ENCODE measurements around the gene SNAPC2.

Gene SNAPC2, protein sequence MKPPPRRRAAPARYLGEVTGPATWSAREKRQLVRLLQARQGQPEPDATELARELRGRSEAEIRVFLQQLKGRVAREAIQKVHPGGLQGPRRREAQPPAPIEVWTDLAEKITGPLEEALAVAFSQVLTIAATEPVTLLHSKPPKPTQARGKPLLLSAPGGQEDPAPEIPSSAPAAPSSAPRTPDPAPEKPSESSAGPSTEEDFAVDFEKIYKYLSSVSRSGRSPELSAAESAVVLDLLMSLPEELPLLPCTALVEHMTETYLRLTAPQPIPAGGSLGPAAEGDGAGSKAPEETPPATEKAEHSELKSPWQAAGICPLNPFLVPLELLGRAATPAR

DNA sequence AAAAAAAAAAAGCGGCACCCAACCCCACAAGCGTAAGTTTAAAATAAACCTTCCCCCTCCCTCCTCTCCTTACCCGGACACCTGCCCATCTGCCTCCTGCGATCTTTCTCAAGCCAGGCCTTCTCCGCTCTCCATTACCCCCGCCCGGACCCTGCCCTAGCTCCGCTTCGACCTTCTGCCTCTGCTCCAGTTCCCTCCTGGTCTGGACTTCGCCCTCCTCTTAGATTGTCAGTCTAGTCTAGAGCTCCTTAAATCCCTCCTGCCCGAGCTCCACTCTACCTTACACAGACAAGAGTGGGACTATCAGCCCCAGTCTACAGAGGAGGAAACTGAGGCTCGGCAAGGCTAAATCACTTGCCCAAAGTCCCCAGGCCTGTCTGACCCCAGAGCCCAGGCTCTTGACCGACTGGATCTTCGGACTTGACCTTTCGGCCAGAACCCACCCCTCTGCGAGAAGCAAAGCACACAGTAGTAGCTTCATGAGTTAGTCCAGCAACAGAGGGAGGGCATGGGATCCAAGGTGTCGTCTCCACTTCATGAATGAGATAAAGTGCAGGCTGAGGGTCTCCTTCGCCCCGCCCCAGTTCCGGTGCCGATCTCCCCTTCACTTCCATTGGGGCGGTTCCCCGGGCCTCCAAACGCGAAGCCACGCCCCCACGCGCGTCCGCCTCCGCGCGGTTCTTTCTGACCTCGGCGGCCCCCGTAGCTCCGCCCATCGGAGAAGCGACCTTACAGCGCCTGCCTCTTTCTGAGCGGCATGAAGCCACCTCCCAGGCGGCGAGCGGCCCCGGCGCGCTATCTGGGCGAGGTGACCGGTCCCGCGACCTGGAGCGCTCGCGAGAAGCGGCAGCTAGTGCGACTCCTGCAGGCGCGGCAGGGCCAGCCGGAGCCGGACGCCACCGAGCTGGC lies at the start of gene SNAPC2:
SNAPC2 (plus strand) TSS at position 729 of the 909 bp plus-strand sequence; CDS start at position 758, 29 bp downstream.
- peaks cover 22% of the 10 kb centered on the region for H3K4me1 Mint-ChIP-seq
- H3K27ac Mint-ChIP-seq = peak within 1 kb of the TSS; percentile 63
- DNase-seq (ENCODE audit: low spot score in 2 of 2) = peak in 1 of 2 donors; percentile 97
- peak; percentile 67 for ATAC-seq (ENCODE audit: low read depth)
- peaks cover 7% of the 10 kb centered on the region for H3K36me3 Mint-ChIP-seq
- H3K9me3 Mint-ChIP-seq = no peaks in the 10 kb centered on the region
- peak within 1 kb of the TSS; percentile 92 for H3K4me3 Mint-ChIP-seq
- peaks cover 8% of the 10 kb centered on the region for H3K27me3 Mint-ChIP-seq

DNA sequence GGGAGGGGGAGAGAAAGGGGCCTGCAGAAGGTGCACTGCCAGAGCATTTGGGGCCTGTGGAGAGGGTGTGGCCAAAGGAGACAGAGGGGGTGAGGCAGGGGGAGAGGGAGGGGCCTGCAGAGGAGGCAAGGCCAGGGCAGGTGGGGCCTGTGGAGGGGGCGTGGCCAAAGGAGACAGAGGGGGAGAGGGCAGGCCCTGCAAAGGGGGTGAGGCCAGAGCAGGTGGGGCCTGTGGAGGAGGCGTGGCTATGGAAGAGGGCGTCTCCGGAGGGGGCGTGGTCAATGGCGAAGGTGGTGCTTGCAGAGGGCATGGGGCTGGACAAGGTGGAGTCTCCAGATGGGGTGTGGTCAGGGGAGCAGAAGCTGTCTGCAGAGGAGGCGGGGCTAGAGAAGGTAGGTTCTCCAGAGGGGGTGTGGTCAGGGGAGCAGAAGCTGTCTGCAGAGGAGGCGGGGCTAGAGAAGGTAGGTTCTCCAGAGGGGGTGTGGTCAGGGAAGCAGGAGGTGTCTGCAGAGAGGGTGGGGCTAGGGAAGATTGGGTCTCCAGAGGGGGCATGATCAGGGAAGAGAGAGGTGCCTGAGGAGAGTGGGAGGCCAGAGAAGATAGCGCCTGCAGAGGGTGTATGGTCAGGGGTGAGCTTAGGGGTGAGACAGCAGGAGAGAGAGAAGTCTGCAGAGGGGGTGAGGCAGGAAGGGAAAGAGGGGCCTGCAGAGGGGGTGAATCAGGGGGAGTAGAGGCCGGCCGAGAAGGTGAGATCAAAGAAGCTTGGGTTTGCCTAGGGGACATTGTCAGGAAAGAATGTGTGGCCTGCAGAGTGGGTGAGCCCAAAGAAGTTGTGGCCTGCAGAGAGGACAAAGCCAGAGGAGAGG lies 49.3 kb upstream of the SNAPC2 start:
- ATAC-seq (ENCODE audit: low read depth) = no peak
- Mint-ChIP-seq H3K27ac (no peak overlapping the region), H3K4me1 (peaks cover 29% of the 10 kb centered on the region)

DNA sequence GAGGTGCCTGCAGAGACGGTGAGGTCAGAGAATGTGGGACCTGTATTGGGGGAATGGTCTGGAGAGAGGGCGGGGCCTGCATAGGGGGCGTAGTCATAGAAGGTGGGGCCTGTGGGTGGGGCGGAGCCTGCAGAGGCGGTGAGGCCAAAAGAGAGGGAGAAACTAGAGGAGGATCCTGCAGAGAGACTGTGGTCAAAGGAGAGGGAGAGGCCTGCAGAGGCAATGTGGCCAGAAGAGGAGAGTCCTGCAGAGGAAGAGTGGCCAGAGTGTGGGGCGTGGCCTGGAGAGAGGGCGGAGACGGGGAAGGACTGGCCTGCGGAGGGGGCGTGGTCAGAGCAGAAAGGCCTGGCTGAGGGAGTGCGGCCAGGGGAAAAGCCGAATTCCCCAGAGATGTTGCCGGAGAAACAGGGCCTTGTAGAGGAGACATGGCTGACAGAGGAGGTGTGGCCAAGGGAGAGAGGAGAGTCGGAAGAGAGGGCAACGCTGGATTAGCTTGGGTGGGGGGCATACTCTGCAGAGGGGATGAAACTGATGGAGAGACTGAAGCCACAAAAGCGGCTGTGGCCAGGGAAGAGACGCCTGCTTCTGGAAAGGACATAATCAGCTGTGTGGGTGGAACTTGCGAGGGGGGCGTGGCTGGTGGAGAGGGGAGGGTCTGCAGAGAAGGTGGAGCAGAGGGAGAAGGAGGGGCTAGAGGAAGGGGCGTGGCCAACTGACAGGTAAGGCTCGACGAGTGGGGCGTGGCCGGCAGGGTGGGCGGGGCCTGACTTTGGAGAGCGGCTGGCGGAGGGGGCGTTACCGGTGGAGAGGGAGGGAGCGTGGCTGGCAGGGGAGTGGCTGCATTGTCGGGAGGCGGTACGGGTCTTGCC lies 48.5 kb upstream of the SNAPC2 start:
- DNase-seq (ENCODE audit: low spot score in 2 of 2) = peak; percentile 72 to 73
- Mint-ChIP-seq H3K36me3 (peaks cover 5% of the 10 kb centered on the region), H3K4me3 (peak overlapping the region; percentile 19), H3K27ac (no peak overlapping the region), H3K4me1 (peaks cover 29% of the 10 kb centered on the region), H3K27me3 (peaks cover 33% of the 10 kb centered on the region), H3K9me3 (peaks cover 7% of the 10 kb centered on the region)
- peak; percentile 5 for ATAC-seq (ENCODE audit: low read depth)

More for the DNA sequence above, 49.3 kb upstream of the SNAPC2 start:
- peaks cover 5% of the 10 kb centered on the region for H3K36me3 Mint-ChIP-seq
- DNase-seq (ENCODE audit: low spot score in 2 of 2) = peak in 1 of 2 donors; percentile 44
- H3K27me3 Mint-ChIP-seq = peaks cover 31% of the 10 kb centered on the region
- H3K4me3 Mint-ChIP-seq = peak overlapping the region; percentile 59
- H3K9me3 Mint-ChIP-seq = peaks cover 7% of the 10 kb centered on the region

GRCh38 chr19:7872306-7873204 lies 47.6 kb upstream of the SNAPC2 start:
- H3K9me3 Mint-ChIP-seq = peaks cover 7% of the 10 kb centered on the region
- peaks cover 27% of the 10 kb centered on the region for H3K27me3 Mint-ChIP-seq
- no peak for DNase-seq (ENCODE audit: low spot score in 2 of 2)
- H3K36me3 Mint-ChIP-seq = peaks cover 5% of the 10 kb centered on the region
- peaks cover 29% of the 10 kb centered on the region for H3K4me1 Mint-ChIP-seq
- H3K27ac Mint-ChIP-seq = no peak overlapping the region
- H3K4me3 Mint-ChIP-seq = peak overlapping the region; percentile 19
- ATAC-seq (ENCODE audit: low read depth) = no peak

- H3K27ac Mint-ChIP-seq = no peak overlapping the region
- peaks cover 26% of the 10 kb centered on the region for H3K27me3 Mint-ChIP-seq
- H3K36me3 Mint-ChIP-seq = peaks cover 5% of the 10 kb centered on the region
- H3K9me3 Mint-ChIP-seq = peaks cover 7% of the 10 kb centered on the region
- ATAC-seq (ENCODE audit: low read depth) (no peak), DNase-seq (ENCODE audit: low spot score in 2 of 2) (no peak)
- peak overlapping the region; percentile 39 for H3K4me3 Mint-ChIP-seq
- H3K4me1 Mint-ChIP-seq = peaks cover 28% of the 10 kb centered on the region
Measured at GRCh38 chr19:7873304-7874075, 46.6 kb upstream of the SNAPC2 start.

DNA sequence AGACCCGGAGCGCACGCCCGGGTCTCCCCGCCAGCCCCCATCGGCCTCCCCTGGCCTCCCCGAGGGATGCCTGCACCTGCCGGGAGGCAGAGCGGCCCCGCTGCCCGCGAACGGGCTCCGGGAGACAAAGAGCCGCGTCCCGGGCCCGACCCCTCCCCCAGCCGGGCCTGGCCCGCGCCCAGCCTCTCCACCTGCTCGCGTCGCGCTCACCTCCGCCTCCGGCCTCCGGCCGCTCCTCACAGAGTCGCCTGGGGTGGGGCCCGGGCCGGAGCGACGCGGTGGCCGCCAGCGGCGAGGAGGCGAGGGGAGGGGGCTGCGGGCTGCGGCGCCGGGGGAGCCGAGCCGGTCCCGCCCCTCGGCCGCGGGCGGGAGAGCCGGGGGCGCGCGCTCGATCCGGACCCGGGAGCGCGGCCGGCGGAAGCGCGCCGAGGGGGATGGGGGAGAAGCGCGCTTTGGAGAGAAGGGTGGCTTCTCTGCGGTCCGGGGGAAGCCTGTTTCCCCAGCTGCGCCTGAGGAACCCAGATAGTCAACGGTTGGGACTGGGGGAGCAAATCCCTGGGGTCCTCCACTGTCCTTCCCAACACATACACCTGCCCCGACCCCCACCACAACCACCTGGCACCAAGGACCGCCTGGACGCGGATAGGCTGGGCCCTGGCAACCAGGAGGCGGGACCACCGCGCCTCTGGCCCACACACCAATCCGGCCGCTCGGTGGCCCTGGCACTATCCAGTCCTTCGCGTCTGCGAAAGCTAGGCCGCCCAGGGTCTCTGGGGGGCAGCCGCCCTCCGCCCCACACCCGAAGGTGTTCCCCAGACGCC lies 45.9 kb upstream of the SNAPC2 start, which contains the start of gene PRR36:
PRR36 (minus strand) TSS at position 315 of the 821 bp plus-strand sequence. CDS start 701 bp downstream, outside the sequence.
- Mint-ChIP-seq H3K27me3 (peaks cover 26% of the 10 kb centered on the region), H3K4me1 (peaks cover 23% of the 10 kb centered on the region), H3K9me3 (peaks cover 7% of the 10 kb centered on the region), H3K36me3 (peaks cover 5% of the 10 kb centered on the region), H3K27ac (no peak within 1 kb of the TSS), H3K4me3 (peak within 1 kb of the TSS; percentile 39)
- ATAC-seq (ENCODE audit: low read depth) = no peak
- peak in 1 of 2 donors; percentile 47 for DNase-seq (ENCODE audit: low spot score in 2 of 2)

DNA sequence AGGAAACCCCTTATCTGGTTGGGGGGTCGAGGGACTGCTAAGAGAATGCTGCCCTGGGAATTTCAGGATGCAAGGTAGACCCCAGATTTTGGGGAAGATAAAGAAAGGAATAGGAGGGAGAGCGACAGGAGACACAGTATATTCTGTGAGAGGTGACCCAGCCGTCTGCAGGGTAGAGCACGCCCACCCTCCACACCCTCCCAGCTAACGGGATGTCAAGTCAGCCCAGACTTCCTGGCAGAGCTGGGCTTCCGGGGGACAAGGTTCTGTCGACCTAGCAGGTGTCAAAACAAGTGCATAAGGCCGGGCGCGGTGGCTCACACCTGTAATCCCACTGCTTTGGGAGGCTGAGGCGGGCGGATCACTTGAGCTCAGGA lies 45.3 kb upstream of the SNAPC2 start:
- DNase-seq (ENCODE audit: low spot score in 2 of 2) (no peak), ATAC-seq (ENCODE audit: low read depth) (no peak)
- H3K36me3 Mint-ChIP-seq = peaks cover 5% of the 10 kb centered on the region
- H3K4me3 Mint-ChIP-seq = no peak overlapping the region
- peaks cover 7% of the 10 kb centered on the region for H3K9me3 Mint-ChIP-seq
- H3K27ac Mint-ChIP-seq = no peak overlapping the region
- peaks cover 23% of the 10 kb centered on the region for H3K4me1 Mint-ChIP-seq
- peaks cover 26% of the 10 kb centered on the region for H3K27me3 Mint-ChIP-seq

DNA sequence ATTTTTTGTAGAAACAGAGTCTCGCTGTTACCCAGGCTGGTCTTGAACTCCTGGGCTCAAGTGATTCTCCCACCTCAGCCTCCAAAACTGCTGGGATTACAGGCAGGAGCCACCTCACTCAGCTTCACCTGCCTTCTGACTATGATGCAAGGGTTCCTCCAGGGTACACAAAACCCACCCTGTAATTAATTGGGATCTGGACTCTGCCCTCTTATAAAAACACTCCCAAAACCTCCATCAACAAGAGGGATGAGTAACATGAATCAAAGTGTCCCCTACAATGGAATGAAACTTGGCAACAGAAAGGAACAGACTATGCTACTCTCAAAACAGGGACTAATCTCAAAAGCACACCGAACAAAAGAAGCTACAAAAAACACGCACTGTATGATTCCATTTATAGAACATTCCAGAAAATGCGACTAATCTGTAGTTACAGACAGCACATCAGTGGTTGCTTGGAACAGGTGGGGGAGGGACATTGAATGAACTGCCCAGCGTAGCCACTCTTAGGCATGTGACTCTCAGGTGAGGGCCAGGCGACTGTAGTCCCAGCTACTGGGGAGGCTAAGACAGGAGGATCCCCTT lies 42.8 kb upstream of the SNAPC2 start:
- peaks cover 11% of the 10 kb centered on the region for H3K27me3 Mint-ChIP-seq
- DNase-seq (ENCODE audit: low spot score in 2 of 2) = no peak
- H3K27ac Mint-ChIP-seq = no peak overlapping the region
- no peaks in the 10 kb centered on the region for H3K36me3 Mint-ChIP-seq
- H3K9me3 Mint-ChIP-seq = no peaks in the 10 kb centered on the region
- no peak for ATAC-seq (ENCODE audit: low read depth)
- H3K4me1 Mint-ChIP-seq = peaks cover 4% of the 10 kb centered on the region
- no peak overlapping the region for H3K4me3 Mint-ChIP-seq

DNA sequence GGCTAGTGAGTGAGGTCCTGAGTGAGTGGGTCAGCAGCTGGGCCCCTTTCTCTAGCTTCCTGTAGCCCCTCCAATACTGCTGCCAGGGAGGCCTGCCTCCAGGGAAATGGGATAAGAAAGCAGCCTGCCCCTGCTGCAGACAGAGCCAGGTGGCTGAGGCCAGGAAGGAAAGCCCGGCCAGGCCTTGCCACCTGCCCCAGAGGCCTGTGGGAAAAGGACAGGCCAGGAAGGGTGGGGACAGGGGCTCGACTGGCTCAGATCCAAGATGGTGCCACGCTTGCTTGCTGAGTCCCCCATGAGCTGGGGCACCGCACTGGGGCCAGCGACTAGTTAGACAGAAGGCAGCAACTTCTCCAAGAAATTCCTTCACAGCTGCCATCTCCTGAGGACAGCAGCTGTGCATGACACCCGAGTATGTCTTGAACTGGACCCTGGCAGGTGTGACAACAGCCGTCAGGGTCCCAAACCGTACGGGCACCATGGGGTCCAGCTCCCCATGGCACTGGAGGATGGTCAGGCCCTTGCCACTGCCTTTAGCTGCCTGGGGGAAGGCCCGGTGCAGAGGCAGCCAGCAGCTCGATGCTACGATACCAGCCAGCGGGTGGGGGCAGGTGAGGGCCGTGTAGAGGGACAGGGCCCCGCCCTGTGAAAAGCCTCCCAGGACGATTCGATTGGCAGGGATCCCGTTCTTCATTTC lies 40.9 kb upstream of the SNAPC2 start:
- Mint-ChIP-seq H3K27me3 (peaks cover 8% of the 10 kb centered on the region), H3K4me3 (no peak overlapping the region), H3K9me3 (peaks cover 2% of the 10 kb centered on the region)

GRCh38 chr19:7879836-7880235 lies 40.3 kb upstream of the SNAPC2 start:
- no peak for DNase-seq (ENCODE audit: low spot score in 2 of 2)
- peaks cover 2% of the 10 kb centered on the region for H3K36me3 Mint-ChIP-seq
- no peak for ATAC-seq (ENCODE audit: low read depth)
- peaks cover 8% of the 10 kb centered on the region for H3K27me3 Mint-ChIP-seq
- no peak overlapping the region for H3K4me3 Mint-ChIP-seq
- no peak overlapping the region for H3K27ac Mint-ChIP-seq
- H3K4me1 Mint-ChIP-seq = peaks cover 3% of the 10 kb centered on the region
- H3K9me3 Mint-ChIP-seq = peaks cover 2% of the 10 kb centered on the region

More for the DNA sequence above, 40.9 kb upstream of the SNAPC2 start:
- ATAC-seq (ENCODE audit: low read depth) = no peak
- H3K27ac Mint-ChIP-seq = no peak overlapping the region
- H3K4me1 Mint-ChIP-seq = peaks cover 3% of the 10 kb centered on the region
- H3K36me3 Mint-ChIP-seq = peaks cover 2% of the 10 kb centered on the region
- DNase-seq (ENCODE audit: low spot score in 2 of 2) = no peak
